Measurements from ENCODE around the gene TOR4A.
"Not testable (repeated sequence)": the region's sequence is repeated elsewhere in the genome, so short reads cannot be mapped to it uniquely, and the experiment has no call there.

DNA sequence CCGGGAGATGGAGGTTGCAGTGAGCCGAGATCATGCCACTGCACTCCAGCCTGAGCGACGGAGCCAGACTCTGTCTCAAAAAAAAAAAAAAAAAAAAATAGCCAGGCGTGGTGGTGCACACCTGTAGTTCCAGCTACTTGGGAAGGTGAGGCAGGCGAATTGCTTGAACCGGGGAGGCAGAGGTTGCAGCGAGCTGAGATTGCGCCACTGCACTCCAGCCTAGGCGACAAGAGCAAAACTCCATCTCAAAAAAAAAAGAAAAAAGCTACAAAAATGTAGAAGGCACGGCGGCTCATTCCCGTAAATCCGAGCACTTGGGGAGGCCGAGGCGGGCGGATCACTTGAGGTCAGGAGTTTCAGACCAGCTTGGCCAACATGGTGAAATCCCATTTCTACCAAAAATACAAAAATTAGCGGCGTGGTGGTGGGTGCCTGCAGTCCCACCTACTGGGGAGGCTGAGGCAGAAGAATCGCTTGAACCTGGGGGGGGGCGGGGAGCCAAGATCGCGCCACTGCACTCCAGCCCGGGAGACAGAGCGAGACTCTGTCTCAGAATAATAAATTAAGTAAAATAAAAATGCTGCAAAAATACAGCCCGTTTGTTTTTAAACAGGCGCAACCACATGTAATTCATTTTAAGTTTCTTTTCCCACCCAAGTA, 37.9 kb upstream of the TOR4A start:
- not testable (repeated sequence) for TF ChIP-seq POLR2AphosphoS5 (IDR thresholded peaks at IDR 0.05; ENCODE audit: borderline replicate concordance, low read depth, low read length); EZH2 (IDR thresholded peaks at IDR 0.05)

Data from SK-N-MC (cell line).